Activated T-cell treated with anti-CD3 and anti-CD28 coated beads, Interleukin-2, amount 50 U/mL, for 48 hours (primary cell): ENCODE measurements around the gene MCC.

Source experiments
- DNase-seq, 2 experiments: peaks; one replicate each; pipeline ENCODE4 v3.0.0-alpha.2; 2020

The MCC gene

GRCh38 chr5:113127021-113127420 is 361.2 kb downstream of the MCC start:
- no peak for DNase-seq

- DNase-seq, result no peak
Observed at GRCh38 chr5:113125371-113125770, 362.9 kb downstream of the MCC start.

GRCh38 chr5:113124914-113125313 is 363.3 kb downstream of the MCC start:
- DNase-seq, result no peak

GRCh38 chr5:113124265-113124664 is 364.0 kb downstream of the MCC start:
- DNase-seq, result no peak

GRCh38 chr5:113123618-113124017 is 364.6 kb downstream of the MCC start:
- no peak for DNase-seq

GRCh38 chr5:113122053-113122452 is 366.2 kb downstream of the MCC start:
- DNase-seq, result no peak

- no peak for DNase-seq
Observed at GRCh38 chr5:113119246-113119924, 368.9 kb downstream of the MCC start.

GRCh38 chr5:113118765-113119164 is 369.5 kb downstream of the MCC start:
- DNase-seq, result no peak

GRCh38 chr5:113118298-113118697 is 370.0 kb downstream of the MCC start:
- no peak for DNase-seq

GRCh38 chr5:113117543-113118115 is 370.6 kb downstream of the MCC start:
- no peak for DNase-seq

- DNase-seq, result no peak
Observed at GRCh38 chr5:113115956-113116355, 372.3 kb downstream of the MCC start.

- DNase-seq, result no peak
Observed at GRCh38 chr5:113115061-113115460, 373.2 kb downstream of the MCC start.

- DNase-seq, result no peak
Observed at GRCh38 chr5:113114559-113114958, 373.7 kb downstream of the MCC start.

GRCh38 chr5:113112435-113112834 is 375.8 kb downstream of the MCC start:
- no peak for DNase-seq

- DNase-seq, result no peak
Observed at GRCh38 chr5:113110117-113110516, 378.1 kb downstream of the MCC start.

GRCh38 chr5:113109344-113109743 is 378.9 kb downstream of the MCC start:
- DNase-seq, result no peak

GRCh38 chr5:113108485-113108884 is 379.8 kb downstream of the MCC start:
- DNase-seq, result no peak

- no peak for DNase-seq
Observed at GRCh38 chr5:113106821-113107220, 381.4 kb downstream of the MCC start.

- DNase-seq, result no peak
Observed at GRCh38 chr5:113105693-113106280, 382.5 kb downstream of the MCC start.

GRCh38 chr5:113103330-113103729 is 384.9 kb downstream of the MCC start:
- DNase-seq, result no peak

- DNase-seq, result no peak
Observed at GRCh38 chr5:113102121-113102531, 386.1 kb downstream of the MCC start.

- DNase-seq, result no peak
Observed at GRCh38 chr5:113100981-113101380, 387.3 kb downstream of the MCC start.

- no peak for DNase-seq
Observed at GRCh38 chr5:113099822-113100221, 388.4 kb downstream of the MCC start.

GRCh38 chr5:113098378-113098777 is 389.9 kb downstream of the MCC start:
- no peak for DNase-seq

GRCh38 chr5:113095831-113096230 is 392.4 kb downstream of the MCC start:
- no peak for DNase-seq
